GM12878 (cell line): ENCODE data around the gene FGF14. TPM values are rescaled to one million over a fixed set of nuclear protein-coding genes. Genes with fewer than 3 reads are reported as not detected.

Source experiments
- ATAC-seq: fragments of 200-7000 bp; cut with Tn5 transposase; 3 replicates; pipeline ENCODE4 v1.9.1; 2020; ENCODE audit warnings: mild to moderate bottlenecking, moderate library complexity
- BruUV-seq: library from RNA; stranded (reverse); fragments of 400-500 nt; replicated peaks from 2 replicates; lab custom pipeline; 2021; lab: Mats Ljungman, UMichigan
- CTCF ChIA-PET: fragments of 300-600 bp; sonication (Branson Sonifier 250); formaldehyde crosslinking; extraction: SDS; loops from one replicate; lab custom pipeline; 2021; ENCODE audit warnings: inconsistent platforms; lab: Yijun Ruan, JAX
- POLR2A ChIA-PET: fragments of 350-600 bp; formaldehyde crosslinking; extraction: SDS; loops from one replicate; lab custom pipeline; 2021; ENCODE audit warnings: inconsistent platforms; lab: Charles Lee
- RAD21 ChIA-PET: fragments of 300-600 bp; sonication (Branson Sonifier 250); formaldehyde crosslinking; loops from one replicate; lab custom pipeline; 2023; ENCODE audit warnings: antibody characterized with exemption; ENCODE audit not compliant: unreplicated experiment; lab: Charles Lee
- SMC1A ChIA-PET: fragments of 300-600 bp; sonication (Branson Sonifier 250); formaldehyde crosslinking; loops from one replicate; lab custom pipeline; 2023; ENCODE audit not compliant: unreplicated experiment, uncharacterized antibody; lab: Charles Lee
- DNase-seq: peaks from one replicate; pipeline ENCODE4 v3.0.0-alpha.2; 2011; ENCODE audit warnings: low read depth, low spot score
- FAIRE-seq: peaks from 3 replicates; lab custom pipeline; 2011; peaks lifted over from hg19 to GRCh38; lab: Jason Lieb, UNC
- H2AFZ ChIP-seq: 2 replicates; pipeline ENCODE4 v1.6.0; 2011; ENCODE audit warnings: low read depth, low read length, control low read depth; ENCODE audit not compliant: control insufficient read depth
- H3K27ac ChIP-seq: 2 replicates; pipeline ENCODE4 v1.5.1; 2011; ENCODE audit warnings: control low read depth; ENCODE audit not compliant: control insufficient read depth, insufficient read depth
- H3K27me3 ChIP-seq, 2 experiments: replicated peaks in 1 of 2; 2 replicates each; pipeline versions ENCODE4 v1.6.0 to v1.6.1; 2011; ENCODE audit warnings: low read length in 1 of 2; ENCODE audit not compliant: control insufficient read depth in 2 of 2, insufficient read depth in 2 of 2
- H3K36me3 ChIP-seq, 2 experiments: 2 replicates each; pipeline ENCODE4 v1.5.1; 2011; ENCODE audit warnings: low read length in 1 of 2; ENCODE audit not compliant: control insufficient read depth in 2 of 2, insufficient read depth in 2 of 2
- H3K4me1 ChIP-seq: 2 replicates; pipeline ENCODE4 v1.6.1; 2011; ENCODE audit warnings: mild to moderate bottlenecking, low read length, moderate library complexity, mixed read lengths; ENCODE audit not compliant: control insufficient read depth, insufficient read depth
- H3K4me2 ChIP-seq: 2 replicates; pipeline ENCODE4 v1.6.0; 2011; ENCODE audit warnings: control low read depth; ENCODE audit not compliant: control insufficient read depth, insufficient read depth
- H3K4me3 ChIP-seq: fragments of 200-600 bp; sonication (generic); 2 replicates; pipeline ENCODE4 v1.5.1; 2016
- H3K79me2 ChIP-seq: 2 replicates; pipeline ENCODE4 v1.6.0; 2011; ENCODE audit warnings: low read length; ENCODE audit not compliant: control insufficient read depth, insufficient read depth
- H3K9ac ChIP-seq: 2 replicates; pipeline ENCODE4 v1.8.0; 2011; ENCODE audit warnings: low read length, control low read depth, mixed read lengths; ENCODE audit not compliant: control insufficient read depth, insufficient read depth
- H3K9me3 ChIP-seq: replicated peaks from 3 replicates; pipeline ENCODE4 v1.5.1; 2011; ENCODE audit warnings: mild to moderate bottlenecking, low read length; ENCODE audit not compliant: control insufficient read depth, insufficient read depth
- H4K20me1 ChIP-seq: 2 replicates; pipeline ENCODE4 v1.6.0; 2011; ENCODE audit not compliant: control insufficient read depth, insufficient read depth
- CBX5 ChIP-seq: sonication (generic); IDR thresholded peaks from 2 replicates; pipeline ENCODE4 v1.6.1; 2016; ENCODE audit warnings: low read depth, moderate library complexity, mild to moderate bottlenecking, inconsistent platforms
- CTCF ChIP-seq, 3 experiments: IDR thresholded peaks in 2 of 3; conservative IDR thresholded peaks in 1 of 3; 2 replicates each; pipeline ENCODE4 v1.5.1; 2011; ENCODE audit warnings: low read depth in 3 of 3, low read length in 3 of 3, mild to moderate bottlenecking in 3 of 3, control low read depth in 2 of 3, moderate library complexity in 2 of 3, inconsistent platforms in 1 of 3, mixed read lengths in 1 of 3; ENCODE audit not compliant: control insufficient read depth in 2 of 3, insufficient read depth in 1 of 3; ENCODE audit errors: extremely low read depth in 1 of 3
- LARP7 ChIP-seq: fragments of 450-650 bp; IDR thresholded peaks from 2 replicates; pipeline ENCODE4 v1.6.1; 2017; ENCODE audit warnings: mild to moderate bottlenecking
- RAD21 ChIP-seq: IDR thresholded peaks from 2 replicates; pipeline ENCODE4 v1.6.1; 2011; ENCODE audit warnings: mild to moderate bottlenecking, low read depth, low read length, moderate library complexity; ENCODE audit not compliant: insufficient read depth
- RELA ChIP-seq: fragments of 450-650 bp; IDR thresholded peaks from 2 replicates; pipeline ENCODE4 v1.8.0; 2014; ENCODE audit warnings: borderline replicate concordance; ENCODE audit not compliant: partially characterized antibody
- SMC3 ChIP-seq: IDR thresholded peaks from 2 replicates; pipeline ENCODE4 v1.6.1; 2011; ENCODE audit warnings: low read length, improper control_type of control experiment, borderline replicate concordance
- ZBTB4 ChIP-seq: fragments of 450-650 bp; formaldehyde crosslinking; IDR thresholded peaks from 2 replicates; pipeline ENCODE4 v1.4.0; 2022; ENCODE audit warnings: mild to moderate bottlenecking, moderate library complexity
- WGBS: methylation state at CpG from one replicate; pipeline ENCODE4 v1.1.6; 2016; ENCODE audit warnings: low lambda C conversion rate; ENCODE audit not compliant: insufficient replicate concordance, insufficient coverage; ENCODE audit errors: missing lambda C conversion rate; 5-methylcytosine and 5-hydroxymethylcytosine counted together
- in situ Hi-C: fragments of 300-500 bp; cut with MboI; formaldehyde crosslinking; loops from 9 replicates; pipeline ENCODE4 v1.14.3; 2018; ENCODE audit warnings: mixed read lengths
- intact Hi-C: fragments of 100-400 bp; cut with micrococcal nuclease; formaldehyde crosslinking; loops from one replicate; pipeline ENCODE4 v1.14.2; 2022; ENCODE audit not compliant: unreplicated experiment
- polyA plus RNA-seq, 11 experiments: library from polyadenylated mRNA; depleted of rRNA in 4 of 11; unstranded in 6 of 11; stranded (reverse) in 5 of 11; fragments of >200 nt; fragmentation: Nextera tagmentation in 4 of 11; fragmentation: Illumina TruSeq in 1 of 11; extraction: Ambion mirVana in 4 of 11; extraction: Trizol in 1 of 11; gene quantifications; 1 replicate in 1 of 11; 2 replicates in 10 of 11; pipeline versions ENCODE4 v1.2.1 to v1.2.3, GENCODE V29; 2011 to 2016; ENCODE audit warnings: inconsistent platforms in 2 of 11, missing spikeins in 2 of 11, low read depth in 1 of 11
- total RNA-seq, 4 experiments: library from RNA; depleted of rRNA in 3 of 4; stranded (reverse); fragments of >200 nt in 3 of 4; fragmentation: Illumina TruSeq in 1 of 4; extraction: Trizol in 1 of 4; gene quantifications; 2 replicates each; pipeline versions ENCODE4 v1.2.1 to v1.2.3, GENCODE V29; 2013 to 2021

The FGF14 gene
- total and polyA plus RNA-seq, 10 of the 15 experiments (the other 5 are each of a cell fraction or from before 2014, with no cell fraction given) = under 0.01 to 0.44 (median 0.04) TPM

- no peak for TF ChIP-seq LARP7
- no peak for TF ChIP-seq RELA
- TF ChIP-seq ZBTB4 (CRISPR knock-in tag) = no peak
Measured at GRCh38 chr13:101763191-101763590, 638.7 kb downstream of the FGF14 start (continued).

- Histone ChIP-seq H4K20me1 (no peaks in the 10 kb centered on the region), H3K27ac (no peak overlapping the region), H3K27me3 (no peaks in the 10 kb centered on the region; a peak in 1 of 4 replicates), H3K9me3 (no peaks in the 10 kb centered on the region), H3K36me3 (no peaks in the 10 kb centered on the region), H3K4me1 (no peaks in the 10 kb centered on the region), H3K4me3 (no peak overlapping the region), H3K4me2 (no peak overlapping the region), H2AFZ (no peak overlapping the region), H3K9ac (no peak overlapping the region), H3K79me2 (no peaks in the 10 kb centered on the region)
- FAIRE-seq (peak; percentile 23), ATAC-seq (peak; percentile 94), DNase-seq (no peak)
- ChIA-PET CTCF (interaction anchor here (0.7 to 4.8 kb wide), 22 partner anchors 10 to 612 kb away, joined by 3 to 117 read pairs (median 4); no protein-coding TSS in a partner anchor), SMC1A (interaction anchor here (0.7 to 6.9 kb wide), 25 partner anchors 10 to 1266 kb away, joined by 3 to 86 read pairs (median 4); no protein-coding TSS in a partner anchor), POLR2A (no interaction called here), RAD21 (interaction anchor here (0.6 to 3.8 kb wide), 12 partner anchors 8 to 613 kb away, joined by 3 to 55 read pairs (median 5); no protein-coding TSS in a partner anchor)
- in situ Hi-C loops (loop anchor here (5.0 to 10.0 kb wide), 2 partner anchors 240 to 613 kb away; no protein-coding TSS in a partner anchor), intact Hi-C loops (loop anchor here (1.0 to 10.0 kb wide), 4 partner anchors 49 to 613 kb away; no protein-coding TSS in a partner anchor)
- no TSS peak for BruUV-seq
- TF ChIP-seq SMC3 (peak; percentile 77; the same call in 1 of the 2 replicates), RAD21 (peak; percentile 81), CBX5 (no peak), CTCF (IDR thresholded peaks at IDR 0.05 in 2 of 3, conservative IDR thresholded peaks at IDR 0.05 in 1 of 3; ENCODE audit: control insufficient read depth in 2 of 3, extremely low read depth in 1 of 3, insufficient read depth in 1 of 3, low read depth in 3 of 3, low read length in 3 of 3) (peak; percentile 49 to 68 (median 53); a peak in 5 of 6 replicates)
- 0% methylated on average over 1 of the region's 1 CpG for WGBS
Measured at GRCh38 chr13:101757446-101758039, 644.3 kb downstream of the FGF14 start.
